Measurements from ENCODE around the gene ATP6V0E1. TPM values are rescaled to one million over a fixed set of nuclear protein-coding genes. Genes with fewer than 3 reads are reported as not detected.

The ATP6V0E1 gene
- total RNA-seq, 1 donor from 2014 or later: 147 TPM

DNA sequence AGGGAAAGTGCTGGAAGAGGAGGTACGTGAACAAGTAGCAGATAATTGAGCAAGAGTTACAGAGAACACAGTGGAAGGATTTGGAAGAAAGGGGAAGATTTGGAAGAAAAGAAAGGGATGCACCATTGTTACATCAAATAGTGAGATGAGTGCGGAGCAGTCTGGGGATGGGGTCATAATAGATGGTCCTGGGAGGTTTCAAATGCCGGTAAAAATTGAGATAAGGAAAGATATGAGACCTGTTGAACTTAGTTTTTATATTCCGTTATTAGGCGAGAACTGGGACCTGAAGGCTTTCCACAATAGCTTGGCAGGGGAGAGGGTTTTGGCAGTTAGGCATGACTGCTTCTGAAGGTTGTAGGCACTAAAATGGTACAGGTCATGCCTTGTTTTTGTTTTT lies 20.9 kb downstream of the ATP6V0E1 start:
- Mint-ChIP-seq H3K27ac (ENCODE audit: unreplicated experiment) (no peak overlapping the region), H3K27me3 (ENCODE audit: unreplicated experiment) (peaks cover 2% of the 10 kb centered on the region), H3K36me3 (ENCODE audit: low read depth, unreplicated experiment) (no peaks in the 10 kb centered on the region), H3K4me3 (ENCODE audit: unreplicated experiment) (no peak overlapping the region), H3K4me1 (ENCODE audit: unreplicated experiment) (peaks cover 11% of the 10 kb centered on the region), H3K9me3 (ENCODE audit: unreplicated experiment) (no peaks in the 10 kb centered on the region)
- DNase-seq (ENCODE audit: low spot score): no peak
- TF ChIP-seq, protein P1, sequence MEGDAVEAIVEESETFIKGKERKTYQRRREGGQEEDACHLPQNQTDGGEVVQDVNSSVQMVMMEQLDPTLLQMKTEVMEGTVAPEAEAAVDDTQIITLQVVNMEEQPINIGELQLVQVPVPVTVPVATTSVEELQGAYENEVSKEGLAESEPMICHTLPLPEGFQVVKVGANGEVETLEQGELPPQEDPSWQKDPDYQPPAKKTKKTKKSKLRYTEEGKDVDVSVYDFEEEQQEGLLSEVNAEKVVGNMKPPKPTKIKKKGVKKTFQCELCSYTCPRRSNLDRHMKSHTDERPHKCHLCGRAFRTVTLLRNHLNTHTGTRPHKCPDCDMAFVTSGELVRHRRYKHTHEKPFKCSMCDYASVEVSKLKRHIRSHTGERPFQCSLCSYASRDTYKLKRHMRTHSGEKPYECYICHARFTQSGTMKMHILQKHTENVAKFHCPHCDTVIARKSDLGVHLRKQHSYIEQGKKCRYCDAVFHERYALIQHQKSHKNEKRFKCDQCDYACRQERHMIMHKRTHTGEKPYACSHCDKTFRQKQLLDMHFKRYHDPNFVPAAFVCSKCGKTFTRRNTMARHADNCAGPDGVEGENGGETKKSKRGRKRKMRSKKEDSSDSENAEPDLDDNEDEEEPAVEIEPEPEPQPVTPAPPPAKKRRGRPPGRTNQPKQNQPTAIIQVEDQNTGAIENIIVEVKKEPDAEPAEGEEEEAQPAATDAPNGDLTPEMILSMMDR (IDR thresholded peaks at IDR 0.05; ENCODE audit: unreplicated experiment): no peak

DNA sequence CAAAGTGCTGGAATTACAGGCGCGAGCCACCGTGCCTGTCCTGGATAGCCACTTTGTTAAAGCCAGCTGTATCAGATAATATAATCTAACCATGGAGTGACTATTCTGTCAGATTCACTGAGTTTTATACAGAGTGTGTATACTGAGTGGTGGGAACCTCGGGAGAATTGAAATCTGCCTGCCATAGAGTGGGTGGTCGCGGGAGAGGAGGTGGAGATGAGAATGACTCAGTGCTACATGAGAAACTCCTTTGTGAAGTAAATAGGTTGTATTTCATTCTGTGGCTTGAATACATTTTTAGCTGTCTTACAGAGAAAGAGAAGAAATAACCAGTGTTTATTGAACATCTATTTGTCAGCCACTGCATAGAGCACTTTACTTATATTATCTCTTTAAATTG lies 26.4 kb downstream of the ATP6V0E1 start:
- DNase-seq (ENCODE audit: low spot score): no peak
- Mint-ChIP-seq H3K27me3 (ENCODE audit: unreplicated experiment) (no peaks in the 10 kb centered on the region), H3K27ac (ENCODE audit: unreplicated experiment) (no peak overlapping the region), H3K9me3 (ENCODE audit: unreplicated experiment) (no peaks in the 10 kb centered on the region), H3K4me1 (ENCODE audit: unreplicated experiment) (peaks cover 13% of the 10 kb centered on the region), H3K36me3 (ENCODE audit: low read depth, unreplicated experiment) (no peaks in the 10 kb centered on the region), H3K4me3 (ENCODE audit: unreplicated experiment) (no peak overlapping the region)
- TF ChIP-seq, protein P1 (IDR thresholded peaks at IDR 0.05; ENCODE audit: unreplicated experiment): no peak

DNA sequence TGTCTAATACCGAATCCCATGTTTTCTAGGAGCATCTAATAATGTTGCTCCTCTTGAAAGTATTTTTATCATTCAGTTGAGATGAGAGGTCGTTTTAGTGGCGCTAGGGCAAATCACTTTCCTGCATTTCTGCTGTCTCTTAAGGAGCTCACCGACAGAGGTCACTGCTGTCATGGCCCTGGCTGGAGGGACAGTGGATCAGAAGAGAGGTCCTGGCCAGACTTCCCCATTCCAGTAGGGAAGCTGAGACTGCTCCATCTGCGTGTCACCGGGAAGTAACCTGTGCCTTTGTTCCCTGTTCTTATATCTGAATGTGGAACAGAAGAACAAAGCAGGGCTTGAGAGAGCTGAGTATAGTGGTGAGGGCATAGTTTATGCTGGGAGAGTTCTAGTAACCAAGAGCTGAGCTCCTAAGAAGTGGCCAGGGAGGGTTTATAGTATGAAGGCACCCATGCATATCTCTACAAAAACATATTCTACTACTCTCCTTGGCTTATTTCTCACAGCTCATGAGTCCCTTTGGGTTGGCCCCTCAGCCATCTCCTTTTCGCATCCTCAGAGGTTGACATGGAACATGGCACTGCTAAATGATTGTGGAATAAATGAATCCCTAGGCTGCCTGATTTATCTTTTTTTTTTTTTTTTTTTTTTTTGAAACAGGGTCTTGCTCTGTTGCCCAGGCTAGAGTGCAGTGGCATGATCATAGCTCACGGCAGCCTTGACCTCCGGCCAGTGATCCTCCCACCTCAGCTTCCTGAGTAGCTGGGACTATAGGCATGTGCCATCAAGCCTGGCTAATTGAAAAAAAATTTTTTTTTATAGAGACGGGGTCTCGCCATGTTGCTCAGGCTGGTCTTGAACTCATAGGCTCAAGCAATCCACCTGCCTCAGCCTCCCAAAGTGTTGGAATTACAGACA lies 27.2 kb downstream of the ATP6V0E1 start:
- DNase-seq (ENCODE audit: low spot score): peak; percentile 39
- no peak overlapping the region for H3K27ac Mint-ChIP-seq (ENCODE audit: unreplicated experiment)
- TF ChIP-seq, protein P1 (IDR thresholded peaks at IDR 0.05; ENCODE audit: unreplicated experiment): no peak
- no peak overlapping the region for H3K4me3 Mint-ChIP-seq (ENCODE audit: unreplicated experiment)
- no peaks in the 10 kb centered on the region for H3K9me3 Mint-ChIP-seq (ENCODE audit: unreplicated experiment)
- no peaks in the 10 kb centered on the region for H3K27me3 Mint-ChIP-seq (ENCODE audit: unreplicated experiment)
- H3K4me1 Mint-ChIP-seq (ENCODE audit: unreplicated experiment): peaks cover 18% of the 10 kb centered on the region
- H3K36me3 Mint-ChIP-seq (ENCODE audit: low read depth, unreplicated experiment): no peaks in the 10 kb centered on the region

DNA sequence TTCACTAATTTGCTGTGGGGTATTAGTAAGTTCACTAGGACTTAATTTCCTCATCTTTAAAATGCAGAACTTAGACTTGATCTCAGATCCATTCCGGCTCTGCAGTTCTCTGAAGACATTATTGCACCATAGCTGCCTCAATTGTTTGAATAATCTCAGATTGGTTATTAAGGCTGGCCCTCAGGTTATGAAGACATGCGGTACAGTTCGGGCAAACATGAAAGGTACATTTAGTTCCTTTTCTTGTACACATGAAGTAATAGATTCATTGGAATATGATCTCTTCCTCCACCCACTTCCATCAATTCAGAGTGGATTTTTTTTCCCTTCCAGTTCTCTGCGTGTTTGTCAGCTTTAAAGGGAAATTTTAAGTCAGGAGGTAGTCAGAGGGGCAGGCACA lies 28.0 kb downstream of the ATP6V0E1 start:
- TF ChIP-seq, protein P1 (IDR thresholded peaks at IDR 0.05; ENCODE audit: unreplicated experiment): no peak
- Mint-ChIP-seq H3K4me1 (ENCODE audit: unreplicated experiment) (peaks cover 26% of the 10 kb centered on the region), H3K4me3 (ENCODE audit: unreplicated experiment) (no peak overlapping the region), H3K27ac (ENCODE audit: unreplicated experiment) (no peak overlapping the region), H3K36me3 (ENCODE audit: low read depth, unreplicated experiment) (no peaks in the 10 kb centered on the region), H3K27me3 (ENCODE audit: unreplicated experiment) (no peaks in the 10 kb centered on the region), H3K9me3 (ENCODE audit: unreplicated experiment) (no peaks in the 10 kb centered on the region)
- no peak for DNase-seq (ENCODE audit: low spot score)

DNA sequence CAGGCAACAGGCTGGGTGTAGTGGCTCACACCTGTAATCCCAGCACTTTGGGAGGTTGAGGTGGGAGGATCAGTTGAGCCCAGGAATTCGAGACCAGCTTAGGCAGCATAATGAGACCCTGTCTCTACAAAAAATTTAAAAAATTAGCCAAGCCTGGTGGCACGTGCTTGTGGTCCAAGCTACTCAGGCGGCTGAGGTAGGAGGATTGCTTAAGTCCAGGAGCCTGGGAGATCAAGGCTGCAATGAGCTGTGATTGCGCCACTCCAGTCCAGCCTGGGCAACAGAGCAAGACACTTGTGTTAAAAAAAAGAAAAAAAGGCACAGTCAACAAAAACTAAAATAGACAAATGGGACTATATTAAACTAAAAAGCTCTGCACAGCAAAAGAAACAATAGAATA lies 29.3 kb downstream of the ATP6V0E1 start:
- Mint-ChIP-seq H3K27ac (ENCODE audit: unreplicated experiment) (no peak overlapping the region), H3K4me1 (ENCODE audit: unreplicated experiment) (peaks cover 32% of the 10 kb centered on the region), H3K36me3 (ENCODE audit: low read depth, unreplicated experiment) (no peaks in the 10 kb centered on the region), H3K27me3 (ENCODE audit: unreplicated experiment) (no peaks in the 10 kb centered on the region), H3K4me3 (ENCODE audit: unreplicated experiment) (no peak overlapping the region), H3K9me3 (ENCODE audit: unreplicated experiment) (no peaks in the 10 kb centered on the region)
- DNase-seq (ENCODE audit: low spot score): no peak
- TF ChIP-seq, protein P1 (IDR thresholded peaks at IDR 0.05; ENCODE audit: unreplicated experiment): no peak
